Suprapubic skin (tissue), 4 donors: Measurements from ENCODE around the gene MARCOL. TPM values are rescaled to one million over a fixed set of nuclear protein-coding genes. Genes with fewer than 3 reads are reported as not detected.

Source experiments
- DNase-seq, 2 donors: peaks; one replicate each; pipeline ENCODE4 v3.0.0-alpha.2; 2019; ENCODE audit warnings: low spot score in 2 of 2
- H3K27ac ChIP-seq: fragments of 200-600 bp; sonication (generic); one replicate; pipeline ENCODE4 v1.5.1; 2019
- H3K27me3 ChIP-seq: fragments of 200-600 bp; sonication (generic); one replicate; pipeline ENCODE4 v1.5.1; 2019
- H3K36me3 ChIP-seq: fragments of 200-600 bp; sonication (generic); one replicate; pipeline ENCODE4 v1.5.1; 2019
- H3K4me1 ChIP-seq: fragments of 200-600 bp; sonication (generic); one replicate; pipeline ENCODE4 v1.5.1; 2019
- H3K4me3 ChIP-seq: fragments of 200-600 bp; sonication (generic); one replicate; pipeline ENCODE4 v1.5.1; 2019; ENCODE audit warnings: mild to moderate bottlenecking
- H3K9me3 ChIP-seq: fragments of 200-600 bp; sonication (generic); one replicate; pipeline ENCODE4 v1.5.1; 2019
- EP300 ChIP-seq: sonication (generic); formaldehyde crosslinking; IDR thresholded peaks from one replicate; pipeline ENCODE4 v1.6.1; 2017; ENCODE audit warnings: antibody characterized with exemption
- POLR2A ChIP-seq, 2 donors: fragments of 450-650 bp; IDR thresholded peaks; one replicate each; pipeline ENCODE4 v1.6.1; 2017; ENCODE audit warnings: antibody characterized with exemption in 2 of 2, mild to moderate bottlenecking in 2 of 2, moderate library complexity in 2 of 2
- POLR2AphosphoS5 ChIP-seq, 3 donors: sonication (generic); formaldehyde crosslinking; IDR thresholded peaks; one replicate each; pipeline ENCODE4 v1.6.1; 2017; ENCODE audit warnings: antibody characterized with exemption in 3 of 3
- WGBS: methylation state at CpG from one replicate; pipeline ENCODE4 v1.1.5; 2018; 5-methylcytosine and 5-hydroxymethylcytosine counted together
- total RNA-seq, 4 donors: library from RNA; depleted of rRNA; stranded (reverse); fragments of >200 nt; gene quantifications; one replicate each; pipeline ENCODE4 v1.1.0, GENCODE V29; 2016
- TF ChIP-seq, protein P1 (sequence below), 2 donors: fragments of 200-600 bp in 1 of 2; fragments of 450-650 bp in 1 of 2; sonication (generic) in 1 of 2; IDR thresholded peaks; one replicate each; pipeline ENCODE4 v1.5.1; 2016 to 2019; ENCODE audit warnings: antibody characterized with exemption in 2 of 2, mild to moderate bottlenecking in 1 of 2, moderate library complexity in 1 of 2

MARCOL gene
- total RNA-seq, 4 donors from 2014 or later: not detected

DNA sequence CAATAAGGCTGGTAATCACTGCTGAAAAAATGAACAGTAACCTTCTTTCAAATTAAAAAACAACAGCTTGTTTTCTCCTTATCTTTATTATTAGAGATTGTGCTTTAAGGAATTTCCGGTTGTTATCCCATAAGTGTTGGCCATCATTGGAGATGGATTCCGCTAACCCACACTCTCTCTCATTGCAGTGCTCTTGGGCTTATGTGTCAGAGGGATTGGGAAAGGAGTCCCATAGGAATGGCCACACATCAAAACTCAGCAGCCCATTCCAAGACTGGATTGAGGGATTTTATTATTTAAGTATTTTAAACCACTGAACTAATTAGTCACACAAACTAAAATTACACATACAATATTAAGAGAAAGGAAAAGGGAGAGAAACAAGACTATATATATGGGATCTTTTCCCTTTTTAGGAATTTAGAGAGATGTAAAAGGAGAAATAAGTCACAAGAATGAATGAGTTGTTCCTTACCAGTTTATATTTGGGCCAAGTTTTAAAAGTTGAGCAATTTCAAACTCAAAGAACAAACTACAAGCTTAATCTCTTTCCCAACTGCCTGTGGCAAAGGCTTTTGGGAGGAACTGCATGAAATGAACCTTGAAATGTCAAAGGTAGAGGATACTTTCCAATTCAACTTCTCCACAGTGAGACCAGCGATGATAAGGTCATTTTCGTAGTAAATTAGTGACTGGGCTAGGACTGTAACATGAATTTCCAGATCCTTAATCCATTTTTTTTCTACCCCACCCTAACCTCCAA, 33.1 kb upstream of the MARCOL start:
- WGBS: 78% methylated on average over 4 of the region's 4 CpGs
- TF ChIP-seq, protein P1, sequence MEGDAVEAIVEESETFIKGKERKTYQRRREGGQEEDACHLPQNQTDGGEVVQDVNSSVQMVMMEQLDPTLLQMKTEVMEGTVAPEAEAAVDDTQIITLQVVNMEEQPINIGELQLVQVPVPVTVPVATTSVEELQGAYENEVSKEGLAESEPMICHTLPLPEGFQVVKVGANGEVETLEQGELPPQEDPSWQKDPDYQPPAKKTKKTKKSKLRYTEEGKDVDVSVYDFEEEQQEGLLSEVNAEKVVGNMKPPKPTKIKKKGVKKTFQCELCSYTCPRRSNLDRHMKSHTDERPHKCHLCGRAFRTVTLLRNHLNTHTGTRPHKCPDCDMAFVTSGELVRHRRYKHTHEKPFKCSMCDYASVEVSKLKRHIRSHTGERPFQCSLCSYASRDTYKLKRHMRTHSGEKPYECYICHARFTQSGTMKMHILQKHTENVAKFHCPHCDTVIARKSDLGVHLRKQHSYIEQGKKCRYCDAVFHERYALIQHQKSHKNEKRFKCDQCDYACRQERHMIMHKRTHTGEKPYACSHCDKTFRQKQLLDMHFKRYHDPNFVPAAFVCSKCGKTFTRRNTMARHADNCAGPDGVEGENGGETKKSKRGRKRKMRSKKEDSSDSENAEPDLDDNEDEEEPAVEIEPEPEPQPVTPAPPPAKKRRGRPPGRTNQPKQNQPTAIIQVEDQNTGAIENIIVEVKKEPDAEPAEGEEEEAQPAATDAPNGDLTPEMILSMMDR (IDR thresholded peaks at IDR 0.05): no peak
- no peak for TF ChIP-seq POLR2AphosphoS5 (IDR thresholded peaks at IDR 0.05)
- no peak for TF ChIP-seq EP300
- no peak for TF ChIP-seq POLR2A (IDR thresholded peaks at IDR 0.05)
- H3K4me3 ChIP-seq: no peak overlapping the region
- DNase-seq: no peak
- H3K9me3 ChIP-seq: no peaks in the 10 kb centered on the region
- H3K27ac ChIP-seq: no peak overlapping the region
- no peaks in the 10 kb centered on the region for H3K27me3 ChIP-seq
- H3K4me1 ChIP-seq: peaks cover 2% of the 10 kb centered on the region
- H3K36me3 ChIP-seq: no peaks in the 10 kb centered on the region

- 41% methylated on average over 1 of the region's 1 CpG for WGBS
- Histone ChIP-seq H3K4me3 (no peak overlapping the region), H3K4me1 (peaks cover 2% of the 10 kb centered on the region), H3K27ac (no peak overlapping the region), H3K9me3 (no peaks in the 10 kb centered on the region), H3K27me3 (no peaks in the 10 kb centered on the region), H3K36me3 (no peaks in the 10 kb centered on the region)
- TF ChIP-seq, protein P1 (IDR thresholded peaks at IDR 0.05): no peak
- TF ChIP-seq EP300: no peak
- TF ChIP-seq POLR2AphosphoS5 (IDR thresholded peaks at IDR 0.05): no peak
- no peak for DNase-seq
These were observed 32.5 kb upstream of the MARCOL start for GRCh38 chr5:148205865-148206264.

GRCh38 chr5:148206620-148207019, 31.7 kb upstream of the MARCOL start:
- 45% methylated on average over 1 of the region's 1 CpG for WGBS
- Histone ChIP-seq H3K27me3 (no peaks in the 10 kb centered on the region), H3K27ac (no peak overlapping the region), H3K9me3 (no peaks in the 10 kb centered on the region), H3K4me3 (no peak overlapping the region), H3K4me1 (peaks cover 2% of the 10 kb centered on the region), H3K36me3 (no peaks in the 10 kb centered on the region)
- no peak for DNase-seq
- TF ChIP-seq POLR2A (IDR thresholded peaks at IDR 0.05) (no peak), POLR2AphosphoS5 (IDR thresholded peaks at IDR 0.05) (no peak), EP300 (no peak)
- TF ChIP-seq, protein P1 (IDR thresholded peaks at IDR 0.05): no peak

- Histone ChIP-seq H3K9me3 (no peaks in the 10 kb centered on the region), H3K4me3 (no peak overlapping the region), H3K27ac (no peak overlapping the region), H3K4me1 (peaks cover 2% of the 10 kb centered on the region), H3K36me3 (no peaks in the 10 kb centered on the region), H3K27me3 (no peaks in the 10 kb centered on the region)
- no peak for DNase-seq
- TF ChIP-seq POLR2AphosphoS5 (IDR thresholded peaks at IDR 0.05) (no peak), POLR2A (IDR thresholded peaks at IDR 0.05) (no peak), EP300 (no peak)
- TF ChIP-seq, protein P1 (IDR thresholded peaks at IDR 0.05): no peak
These were observed 30.1 kb upstream of the MARCOL start for GRCh38 chr5:148208226-148208625.

GRCh38 chr5:148209151-148209770, 29.1 kb upstream of the MARCOL start:
- WGBS: 42% methylated on average over 3 of the region's 3 CpGs
- H3K27me3 ChIP-seq: no peaks in the 10 kb centered on the region

More at GRCh38 chr5:148209151-148209770, 29.1 kb upstream of the MARCOL start:
- DNase-seq: no peak
- H3K4me3 ChIP-seq: no peak overlapping the region
- no peaks in the 10 kb centered on the region for H3K36me3 ChIP-seq
- H3K9me3 ChIP-seq: no peaks in the 10 kb centered on the region
- H3K27ac ChIP-seq: no peak overlapping the region
- no peak for TF ChIP-seq EP300
- TF ChIP-seq, protein P1 (IDR thresholded peaks at IDR 0.05): no peak
- no peak for TF ChIP-seq POLR2A (IDR thresholded peaks at IDR 0.05)
- peaks cover 2% of the 10 kb centered on the region for H3K4me1 ChIP-seq
